HepG2 (cell line): ENCODE measurements around the gene MAPK13. TPM values are rescaled to one million over a fixed set of nuclear protein-coding genes. Genes with fewer than 3 reads are reported as not detected.

Experiments used
- CSRNP2 ChIP-seq: sonication (generic); formaldehyde crosslinking; conservative IDR thresholded peaks from 2 replicates; pipeline ENCODE4 v1.8.0; 2022; ENCODE audit warnings: low read depth, missing genetic modification reagents
- FUBP1 ChIP-seq: sonication (generic); formaldehyde crosslinking; IDR thresholded peaks from 2 replicates; pipeline ENCODE4 v1.5.1; 2020; ENCODE audit warnings: missing genetic modification reagents, mild to moderate bottlenecking, borderline replicate concordance
- KIAA2018 ChIP-seq: sonication (generic); formaldehyde crosslinking; IDR thresholded peaks from 2 replicates; pipeline ENCODE4 v1.5.0; 2020; ENCODE audit warnings: mild to moderate bottlenecking, missing genetic modification reagents, borderline replicate concordance
- MLXIP ChIP-seq: sonication (generic); formaldehyde crosslinking; IDR thresholded peaks from 2 replicates; pipeline ENCODE4 v1.9.0; 2021; ENCODE audit warnings: missing genetic modification reagents, borderline replicate concordance
- SNAI1 ChIP-seq: sonication (generic); formaldehyde crosslinking; IDR thresholded peaks from 2 replicates; pipeline ENCODE4 v1.5.0; 2020; ENCODE audit warnings: mild to moderate bottlenecking, missing genetic modification reagents, borderline replicate concordance
- SOX5 ChIP-seq: IDR thresholded peaks from 2 replicates; pipeline ENCODE4 v1.6.1; 2016; ENCODE audit warnings: borderline replicate concordance
- ZNF451 ChIP-seq: sonication (generic); formaldehyde crosslinking; IDR thresholded peaks from 2 replicates; pipeline ENCODE4 v1.5.0; 2020; ENCODE audit warnings: mild to moderate bottlenecking, missing genetic modification reagents
- ZNF512 ChIP-seq: sonication (generic); formaldehyde crosslinking; IDR thresholded peaks from 2 replicates; pipeline ENCODE4 v1.4.0; 2020; ENCODE audit warnings: mild to moderate bottlenecking, missing genetic modification reagents
- ZNF557 ChIP-seq: sonication (generic); formaldehyde crosslinking; IDR thresholded peaks from 2 replicates; pipeline ENCODE4 v1.4.0; 2020; ENCODE audit warnings: missing genetic modification reagents
- ZNF644 ChIP-seq: IDR thresholded peaks from 2 replicates; pipeline ENCODE4 v1.6.1; 2016; ENCODE audit warnings: low read depth
- polyA plus RNA-seq, 8 experiments: library from polyadenylated mRNA; depleted of rRNA in 3 of 8; stranded (reverse) in 7 of 8; unstranded in 1 of 8; fragments of >200 nt; fragmentation: Illumina TruSeq in 4 of 8; extraction: Trizol in 4 of 8; gene quantifications; 2 replicates each; pipeline versions ENCODE4 v1.2.1 to v1.2.3, GENCODE V29; 2011 to 2016; ENCODE audit warnings: low read depth in 4 of 8, missing spikeins in 1 of 8, mixed read lengths in 1 of 8; ENCODE audit not compliant: insufficient read depth in 1 of 8
- total RNA-seq, 5 experiments: library from RNA; depleted of rRNA; stranded (reverse); fragments of >200 nt; fragmentation: Illumina TruSeq; extraction: Trizol; gene quantifications; 2 replicates each; pipeline ENCODE4 v1.2.3, GENCODE V29; 2016; ENCODE audit warnings: low read depth in 1 of 5

Gene MAPK13
- total and polyA plus RNA-seq, 2 of the 13 experiments (the other 11 are each of a cell fraction or from before 2014, with no cell fraction given): 12.7 to 43.4 TPM

GRCh38 chr6:36095497-36096391, 34.6 kb upstream of the MAPK13 start (continued):
- TF ChIP-seq FUBP1 (CRISPR knock-in tag): 0 out of 2 replicates have a peak, but pooled peaks have one; percentile 95
- TF ChIP-seq SNAI1 (CRISPR knock-in tag): no peak
- peak; percentile 84; the same call in 1 of the 2 replicates for TF ChIP-seq ZNF512 (CRISPR knock-in tag)
- TF ChIP-seq ZNF644 (CRISPR knock-in tag): peak; percentile 99
- TF ChIP-seq ZNF451 (CRISPR knock-in tag): peak; percentile 35; the same call in 1 of the 2 replicates
- TF ChIP-seq CSRNP2: no peak
- no peak for TF ChIP-seq ZNF557 (CRISPR knock-in tag)
- no peak for TF ChIP-seq KIAA2018 (CRISPR knock-in tag)
- peak; percentile 97 for TF ChIP-seq SOX5 (CRISPR knock-in tag)
- TF ChIP-seq MLXIP (CRISPR knock-in tag): no peak
